HG03039 (cell line): ENCODE data around the gene RUFY4.
"Not testable (repeated sequence)": the region's sequence is repeated elsewhere in the genome, so short reads cannot be mapped to it uniquely, and the experiment has no call there.

Source experiments
- ATAC-seq: cut with Tn5 transposase; IDR thresholded peaks from one replicate; pipeline ENCODE4 v1.9.1; 2021; ENCODE audit warnings: mild to moderate bottlenecking, moderate library complexity; ENCODE audit not compliant: unreplicated experiment

The RUFY4 gene

DNA sequence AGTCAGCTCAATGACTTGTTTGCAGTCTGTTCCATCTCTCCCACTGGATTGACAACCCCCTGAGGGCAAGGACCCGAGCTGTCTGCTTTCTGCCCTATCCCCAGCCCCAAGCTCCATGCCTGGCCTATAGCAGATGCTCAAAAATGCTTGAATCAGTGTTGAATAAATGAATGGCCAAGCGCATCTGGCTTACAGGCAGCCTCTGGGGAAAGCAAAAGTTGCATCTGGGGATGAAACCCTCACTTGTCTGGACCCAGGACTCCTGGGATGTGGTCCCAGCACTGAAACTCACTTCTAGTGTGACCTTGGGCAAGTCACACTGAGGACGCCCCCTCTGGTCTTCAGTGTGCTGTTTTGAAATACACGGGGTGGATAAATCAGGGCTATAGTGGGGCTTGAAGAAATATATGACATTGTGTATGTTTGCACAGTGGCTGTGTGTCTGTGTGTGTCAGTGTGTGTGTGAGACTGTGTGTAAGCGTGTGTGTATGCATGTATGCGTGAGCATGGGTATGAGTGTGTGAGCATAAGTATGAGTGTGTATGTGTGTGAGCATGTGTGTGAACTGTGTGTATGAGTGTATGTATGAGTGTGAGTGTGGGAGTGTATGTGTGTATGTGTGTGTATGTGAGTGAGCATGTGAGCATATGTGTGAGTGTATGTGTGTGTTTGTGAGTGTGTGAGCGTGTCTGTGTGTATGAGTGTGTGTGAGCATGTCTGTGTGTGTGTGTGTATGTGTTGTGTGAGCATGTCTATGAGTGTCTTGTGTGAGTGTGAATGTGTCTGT, 38.5 kb upstream of the RUFY4 start:
- no peak for ATAC-seq

DNA sequence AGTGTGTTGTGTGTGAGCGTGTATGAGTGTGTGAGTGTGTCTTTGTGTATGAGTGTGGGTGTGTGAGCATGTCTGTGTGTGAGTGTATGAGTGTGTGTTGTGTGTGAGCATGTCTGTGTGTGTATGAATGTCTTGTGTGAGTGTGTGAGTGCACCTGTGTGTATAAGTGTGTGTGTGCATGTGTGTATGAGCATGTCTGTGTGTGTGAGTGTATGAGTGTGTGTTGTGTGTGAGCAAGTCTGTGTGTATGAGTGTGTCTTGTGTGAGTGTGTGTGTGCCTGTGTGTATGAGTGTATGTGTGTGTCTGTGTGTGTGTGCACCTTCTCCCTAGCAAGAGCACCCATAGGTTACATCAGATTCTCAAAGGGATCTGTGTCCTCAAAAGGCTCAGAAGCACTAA, 37.8 kb upstream of the RUFY4 start:
- no peak for ATAC-seq

DNA sequence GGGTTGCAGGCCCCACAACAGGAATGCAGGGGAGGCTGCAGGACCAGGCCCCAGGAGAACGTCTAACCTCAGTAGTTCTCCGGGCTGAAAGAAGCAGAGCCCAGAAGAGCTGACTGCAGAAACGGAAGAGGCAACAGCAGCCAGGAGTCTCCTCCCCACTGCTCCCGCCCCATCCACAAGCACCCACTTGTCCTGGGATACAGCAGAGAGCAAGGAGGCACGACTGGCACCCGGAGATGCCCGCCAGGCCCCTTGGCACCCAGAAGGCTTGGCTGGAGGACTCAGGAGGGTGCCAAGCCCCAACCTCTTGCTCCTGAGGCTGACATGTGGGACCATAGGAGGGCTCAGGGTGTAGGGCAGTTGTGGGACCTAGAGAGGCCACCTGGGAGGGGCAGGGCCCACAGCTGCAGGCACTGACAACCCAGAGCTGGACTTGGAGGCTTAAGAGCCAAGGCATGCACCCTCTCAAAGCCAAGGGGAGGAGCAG, 37.2 kb upstream of the RUFY4 start:
- ATAC-seq: no peak

DNA sequence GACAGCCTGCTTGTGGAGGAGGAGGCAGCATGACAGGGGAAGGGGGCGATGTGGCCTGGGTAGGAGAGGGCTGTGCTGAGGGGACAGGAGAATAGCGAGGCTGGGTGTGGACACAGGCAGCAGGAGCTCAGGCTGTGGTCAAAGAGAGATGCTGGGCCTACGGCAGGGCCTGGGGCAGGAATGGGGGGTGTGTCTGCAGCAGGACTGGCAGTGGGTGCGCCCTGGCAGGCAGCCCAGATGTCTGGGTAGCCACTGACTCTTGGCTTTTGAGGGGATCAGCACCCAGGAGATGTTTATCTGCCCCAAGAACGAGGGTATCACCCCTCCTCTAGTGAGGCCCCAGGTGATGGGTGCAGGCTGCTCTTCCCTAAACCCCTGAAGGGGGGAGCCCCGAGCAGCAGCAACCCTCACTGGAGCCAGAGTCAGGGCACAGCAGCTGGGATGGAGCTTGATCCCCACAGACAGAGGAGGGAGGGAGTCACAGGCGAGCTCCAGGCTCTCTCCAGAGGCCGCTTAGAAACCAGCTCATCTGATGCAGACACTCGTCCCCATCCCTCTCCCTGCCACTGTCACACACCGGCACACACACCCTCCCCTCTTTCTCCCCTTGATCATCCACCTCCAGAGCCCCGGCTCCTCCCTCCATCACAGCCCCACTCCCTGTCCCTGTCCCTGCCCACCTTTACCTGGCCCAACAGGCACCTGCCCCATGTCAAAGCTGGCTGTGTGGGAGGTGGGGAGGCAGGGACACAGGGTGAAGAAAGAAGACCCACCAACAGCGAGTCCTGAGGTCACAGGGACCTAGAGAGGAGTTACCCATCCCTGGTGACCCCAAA, 36.5 kb upstream of the RUFY4 start:
- no peak for ATAC-seq

DNA sequence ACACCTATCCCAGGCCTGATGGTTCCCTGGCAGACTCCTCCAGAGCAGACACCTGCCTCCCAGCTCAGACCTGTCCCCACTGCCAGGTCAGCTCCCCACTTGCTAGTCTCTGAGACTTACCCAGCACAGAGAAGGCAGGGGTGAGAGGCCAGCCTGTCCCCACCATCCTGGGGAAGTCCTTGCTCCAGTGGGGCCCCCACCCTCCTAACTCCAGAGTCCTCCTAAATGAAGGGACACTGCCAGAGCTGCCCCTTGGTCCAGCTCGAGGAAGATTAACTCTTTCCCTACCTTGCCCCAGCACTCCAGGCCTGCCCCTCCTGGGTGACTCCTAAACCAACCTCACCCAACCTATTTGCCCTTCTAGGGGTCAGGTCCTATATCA, 35.9 kb upstream of the RUFY4 start:
- no peak for ATAC-seq

DNA sequence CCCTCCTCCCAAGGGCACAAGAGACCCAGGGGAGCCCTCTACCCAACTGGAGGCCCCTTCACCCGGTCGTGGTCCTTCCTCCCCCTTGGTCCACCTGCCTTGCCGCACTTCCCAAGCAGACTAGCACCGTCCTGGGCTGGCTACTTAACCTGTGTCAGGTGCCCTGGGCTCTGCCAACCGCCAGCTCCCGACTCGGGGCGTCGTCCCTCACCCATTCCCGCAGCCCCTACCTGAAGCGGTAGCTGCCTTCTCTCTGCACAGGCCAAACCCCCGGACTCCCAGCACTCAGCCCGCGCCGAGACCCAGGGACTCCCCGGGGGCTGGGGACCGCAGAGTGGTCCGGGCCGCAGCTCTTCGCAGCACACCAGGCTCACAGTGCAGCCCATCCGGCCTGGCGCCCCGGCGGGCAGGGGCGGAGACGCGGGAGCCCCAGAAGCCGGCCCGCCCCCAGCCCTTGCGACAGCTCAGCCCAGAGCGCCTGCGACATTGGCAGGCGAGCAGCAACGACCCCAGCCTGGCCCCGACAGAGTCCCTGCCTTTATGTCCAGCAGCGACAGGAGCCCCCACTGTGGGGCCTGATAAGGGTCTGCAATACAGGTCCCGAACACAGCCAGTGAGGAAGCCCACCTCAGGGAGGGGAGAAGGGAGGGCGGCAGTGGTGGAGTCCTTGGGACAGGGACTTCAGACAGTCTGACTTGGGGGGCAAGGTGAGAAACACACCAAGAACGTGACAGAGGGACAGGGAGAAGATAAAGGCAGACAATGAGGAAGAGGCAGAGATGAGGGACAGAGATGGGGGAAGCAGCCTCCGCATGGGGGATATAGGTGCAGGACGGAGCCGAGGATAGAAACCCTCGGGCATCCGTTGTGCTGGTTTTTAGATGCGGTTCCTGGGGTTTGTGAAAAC, 35.2 kb upstream of the RUFY4 start:
- no peak for ATAC-seq

DNA sequence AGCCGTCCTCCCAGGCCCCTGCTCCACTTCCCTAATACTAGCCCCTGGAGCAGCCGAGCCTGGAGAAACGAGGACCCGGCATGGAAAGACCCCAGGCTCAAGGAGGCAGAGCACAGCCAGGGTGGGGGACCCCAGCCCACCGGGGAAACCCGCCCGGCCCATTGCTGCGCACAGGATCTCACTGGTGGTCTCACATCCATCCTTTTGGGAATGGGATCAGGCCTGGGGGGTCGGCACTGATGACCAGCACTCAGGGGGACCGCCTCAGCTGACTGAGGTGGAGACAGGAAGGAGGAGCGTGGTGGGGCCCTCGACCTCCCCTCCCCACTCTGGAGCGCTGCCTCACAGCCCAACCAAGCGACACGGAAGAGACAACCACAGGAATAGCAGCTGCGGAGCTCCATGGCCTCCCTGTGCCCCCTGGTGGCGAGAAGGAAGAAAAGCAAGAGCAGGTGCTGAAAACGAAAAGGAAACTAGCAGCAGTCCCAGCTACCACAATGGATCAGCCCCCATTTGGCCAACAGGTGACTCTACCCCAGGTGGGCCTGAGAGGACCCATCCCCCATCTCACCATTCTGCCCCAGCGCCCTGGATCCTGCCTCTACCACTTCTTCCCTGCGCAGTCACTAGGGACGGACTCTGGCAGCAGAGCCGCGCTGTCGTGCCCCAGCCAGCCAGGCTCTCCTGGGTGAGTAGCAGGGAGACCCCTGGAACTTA, 34.4 kb upstream of the RUFY4 start:
- peak; percentile 80 for ATAC-seq

DNA sequence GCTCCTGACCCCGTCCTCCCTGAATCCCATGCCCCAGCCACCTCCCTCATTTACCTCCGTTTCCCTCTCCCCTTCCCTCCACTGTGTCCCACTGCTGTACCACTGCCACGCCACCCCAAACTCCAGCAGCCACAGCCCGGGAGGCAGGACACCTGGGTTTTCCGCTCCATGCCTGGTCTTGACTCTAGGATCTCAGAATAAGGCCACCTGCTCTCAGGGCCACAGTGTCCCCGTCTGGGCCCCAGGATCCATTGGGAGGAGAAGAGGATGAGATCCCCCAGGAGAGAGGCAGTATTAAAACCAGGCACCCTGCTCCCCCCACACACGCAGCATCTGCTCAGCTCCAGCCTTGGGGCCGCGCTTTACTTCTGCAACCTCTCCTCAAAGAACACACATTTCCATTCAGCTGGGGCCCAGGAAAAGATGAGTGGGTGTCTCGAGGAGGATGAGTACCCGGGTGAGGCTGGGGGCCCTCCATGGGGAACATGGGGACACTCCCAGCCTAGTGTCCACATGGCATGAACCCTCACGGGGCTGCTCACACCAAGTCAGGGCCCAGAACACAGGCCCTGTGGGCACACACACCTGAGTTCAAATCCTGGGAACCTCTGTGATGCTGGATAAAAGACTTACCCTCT, 33.5 kb upstream of the RUFY4 start:
- ATAC-seq: no peak

DNA sequence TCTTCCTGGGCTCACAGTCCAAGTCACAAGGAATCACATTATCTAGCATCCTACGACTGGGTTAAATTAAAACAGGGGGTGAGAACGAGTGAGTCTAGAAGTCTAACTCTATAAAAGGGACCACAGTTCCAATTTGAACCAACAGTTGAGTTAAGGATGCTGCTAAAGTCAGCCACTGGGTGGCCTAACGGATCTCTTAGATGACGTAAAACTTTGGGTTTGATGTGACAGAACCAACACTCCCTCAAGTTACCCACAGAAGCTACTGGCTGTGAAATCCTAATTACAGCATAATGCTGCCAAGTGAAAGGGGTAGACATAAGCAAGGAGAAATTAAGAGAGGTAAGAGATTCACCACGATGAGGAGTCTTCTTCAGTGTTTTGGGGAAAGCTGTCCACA, 32.7 kb upstream of the RUFY4 start:
- no peak for ATAC-seq

DNA sequence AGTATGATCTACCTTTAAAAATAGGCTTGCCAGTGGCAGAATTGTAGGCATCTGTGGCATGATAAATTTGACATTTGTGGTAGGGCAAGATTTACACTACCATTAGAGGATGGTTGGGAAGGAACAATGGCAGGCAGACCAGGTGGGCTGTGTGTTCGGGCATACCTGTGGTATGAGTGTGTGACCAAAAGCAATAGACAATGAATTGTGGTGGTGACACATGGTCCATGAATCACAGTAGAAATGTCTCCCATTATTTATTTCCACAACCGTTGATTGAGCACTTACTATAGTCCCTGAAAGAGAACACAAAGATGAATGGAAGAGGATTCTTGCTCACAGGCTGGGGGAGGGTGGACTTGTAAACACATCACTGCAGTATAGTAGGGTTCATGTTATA, 29.9 kb upstream of the RUFY4 start:
- ATAC-seq: no peak

DNA sequence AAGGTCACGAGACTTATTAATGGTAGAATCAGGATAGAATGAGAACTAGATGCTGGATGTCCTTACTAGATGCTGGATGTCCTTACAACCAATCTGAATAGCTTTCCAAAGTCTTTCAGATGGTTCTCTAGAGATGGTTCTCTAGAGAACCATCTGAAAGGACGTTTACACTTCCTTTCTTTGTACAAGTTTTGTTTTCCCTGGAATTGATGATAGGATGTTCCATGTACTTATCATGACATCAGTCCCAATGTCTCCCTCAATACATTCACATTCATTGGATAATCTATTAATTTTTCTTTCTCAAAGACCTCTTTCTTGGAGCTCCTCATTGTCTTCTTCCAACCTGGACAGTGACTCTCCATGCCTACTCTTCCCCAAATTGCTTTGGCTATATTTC, 28.2 kb upstream of the RUFY4 start:
- no peak for ATAC-seq

DNA sequence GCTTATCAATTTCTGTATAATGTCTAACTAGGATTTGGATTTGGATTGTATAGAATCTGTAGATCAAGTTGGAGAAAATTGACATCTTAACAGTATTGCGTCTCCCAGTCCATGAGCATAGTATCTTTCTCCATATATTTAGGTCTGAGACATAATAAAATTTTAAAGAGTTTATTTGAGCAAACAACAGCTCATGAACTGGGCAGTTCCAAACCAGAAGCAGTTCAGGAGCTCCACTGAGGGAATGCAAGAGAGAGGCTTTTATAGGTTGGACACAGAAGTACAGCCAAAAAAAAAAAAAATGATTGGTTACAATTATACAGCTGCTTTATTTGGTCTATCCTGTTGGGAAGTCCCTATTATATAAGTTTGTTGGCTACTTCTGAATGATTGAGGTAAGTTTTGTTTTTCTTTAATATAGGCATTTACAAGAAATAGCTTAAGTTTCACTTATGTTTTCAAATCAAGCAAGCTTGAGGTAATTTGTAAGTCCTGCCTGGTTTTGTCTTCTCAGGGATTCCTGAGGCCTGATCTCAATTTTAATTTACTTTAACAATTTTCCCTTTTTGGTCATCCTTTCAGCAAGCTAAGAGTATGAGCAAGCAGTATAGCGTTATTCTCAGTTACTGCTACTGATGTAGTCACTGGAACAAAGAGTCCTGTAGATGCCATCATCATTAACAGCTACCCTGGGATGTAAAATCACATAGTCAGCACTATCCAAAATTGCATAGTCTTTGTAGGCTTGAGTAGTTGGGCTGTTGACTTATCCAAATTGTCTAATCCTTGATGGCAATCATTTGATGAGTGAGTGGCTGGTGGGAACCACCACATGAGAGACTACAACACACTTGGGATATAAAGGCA, 27.5 kb upstream of the RUFY4 start:
- ATAC-seq: no peak

DNA sequence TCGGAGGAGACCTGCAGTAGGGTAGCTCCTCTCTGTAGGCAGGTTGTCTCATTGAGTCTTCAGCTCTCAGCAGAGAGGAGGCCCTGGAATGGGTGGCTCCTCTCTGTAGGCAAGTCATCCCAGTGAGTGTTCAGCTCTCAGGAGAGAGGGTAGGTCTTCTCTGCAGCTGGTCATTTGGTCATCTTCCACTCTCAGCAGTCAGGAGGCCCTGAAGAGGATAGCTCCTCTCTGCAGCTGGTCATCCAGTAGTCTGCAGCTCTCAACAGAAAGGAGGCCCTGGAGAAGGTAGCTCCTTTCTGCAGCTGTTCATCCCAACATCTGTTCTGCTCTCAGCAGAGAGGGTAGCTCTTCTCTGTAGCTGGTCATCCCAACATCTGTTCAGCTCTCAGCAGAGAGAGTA, 26.0 kb upstream of the RUFY4 start:
- no peak for ATAC-seq

DNA sequence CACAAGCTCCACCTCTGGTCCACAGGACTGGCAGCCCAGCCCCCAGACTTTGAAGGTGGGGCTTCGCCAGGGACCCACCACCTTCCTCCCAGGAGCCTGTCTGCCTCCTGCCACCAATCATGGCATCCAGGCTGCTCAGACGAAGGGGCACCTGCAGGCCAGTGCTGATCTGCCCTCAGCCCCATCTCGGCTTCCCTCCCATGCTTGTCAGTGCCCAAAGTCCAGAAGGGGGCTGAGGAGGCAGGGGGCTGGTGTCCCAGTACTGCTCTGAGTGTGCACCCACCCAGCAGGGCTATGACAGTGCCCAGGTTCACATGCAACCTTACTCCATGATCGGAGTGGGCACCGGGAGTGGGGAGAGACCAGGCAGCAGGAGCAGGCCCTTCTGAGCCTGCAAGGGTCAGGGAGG, 25.3 kb upstream of the RUFY4 start:
- no peak for ATAC-seq

DNA sequence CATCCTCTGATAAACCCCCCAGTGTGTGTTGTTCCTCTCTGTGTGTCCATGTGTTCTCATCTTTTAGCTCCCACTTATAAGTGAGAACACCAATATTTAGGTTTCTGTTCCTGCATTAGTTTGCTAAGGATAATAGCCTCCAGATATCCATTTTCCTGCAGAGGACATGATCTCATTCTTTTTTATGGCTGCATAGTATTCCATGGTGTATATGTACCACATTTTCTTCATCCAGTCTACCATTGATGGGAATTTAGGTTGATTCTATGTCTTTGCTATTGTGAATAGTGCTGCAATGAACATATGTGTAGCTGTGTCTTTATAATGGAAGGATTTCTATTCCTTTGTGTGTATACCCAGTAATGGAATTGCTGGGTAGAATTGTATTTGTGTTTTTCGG, 24.5 kb upstream of the RUFY4 start:
- ATAC-seq: not testable (repeated sequence)

DNA sequence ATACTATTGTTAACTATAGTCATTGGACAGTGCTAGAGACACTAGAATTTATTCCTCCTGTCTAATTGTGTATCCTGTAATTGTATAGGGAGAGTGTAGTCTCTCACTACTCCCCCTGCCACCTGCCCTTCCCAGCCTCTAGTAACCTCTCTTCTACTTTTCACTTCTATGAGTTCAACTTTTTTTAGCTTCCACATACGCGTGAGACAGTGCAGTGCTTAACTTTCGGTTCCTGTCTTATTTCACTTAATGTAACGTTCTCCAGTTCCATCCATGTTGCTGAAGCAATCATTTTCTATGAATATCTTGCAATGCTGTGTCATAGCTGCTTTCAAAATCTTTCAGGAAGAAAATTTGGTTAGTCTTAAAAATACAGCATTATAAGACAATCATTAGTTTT, 22.8 kb upstream of the RUFY4 start:
- ATAC-seq: peak; percentile 65

DNA sequence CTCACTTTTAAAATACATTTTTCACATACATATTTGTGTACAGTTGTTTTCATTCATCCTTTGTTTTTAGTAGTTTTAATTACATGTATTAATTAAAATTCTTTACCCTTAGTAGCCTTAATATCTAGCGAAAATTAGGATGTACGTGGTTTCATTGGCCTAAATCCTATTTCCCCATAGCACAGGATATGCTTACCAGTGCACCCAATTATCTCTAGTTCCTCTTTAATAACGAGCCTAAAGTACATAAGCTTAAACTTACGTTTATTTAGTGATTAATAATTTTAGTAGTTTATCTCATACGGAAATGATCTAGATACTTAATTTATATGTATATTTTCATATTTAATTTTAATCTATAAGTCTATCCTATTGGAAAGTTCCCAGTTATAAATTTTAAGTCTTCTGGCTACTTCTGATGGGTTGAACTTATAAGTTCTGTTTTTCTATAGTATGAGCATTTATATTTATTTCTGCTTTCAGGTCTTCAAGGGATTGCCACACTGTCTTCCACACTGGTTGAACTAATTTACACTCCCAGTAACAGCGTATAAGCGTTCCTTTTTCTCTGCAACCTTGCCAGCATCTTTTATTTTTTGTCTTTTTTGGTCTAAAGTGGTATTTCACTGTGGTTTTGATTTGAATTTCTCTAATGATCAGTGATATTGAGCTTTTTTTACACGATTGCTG, 21.4 kb upstream of the RUFY4 start:
- no peak for ATAC-seq

DNA sequence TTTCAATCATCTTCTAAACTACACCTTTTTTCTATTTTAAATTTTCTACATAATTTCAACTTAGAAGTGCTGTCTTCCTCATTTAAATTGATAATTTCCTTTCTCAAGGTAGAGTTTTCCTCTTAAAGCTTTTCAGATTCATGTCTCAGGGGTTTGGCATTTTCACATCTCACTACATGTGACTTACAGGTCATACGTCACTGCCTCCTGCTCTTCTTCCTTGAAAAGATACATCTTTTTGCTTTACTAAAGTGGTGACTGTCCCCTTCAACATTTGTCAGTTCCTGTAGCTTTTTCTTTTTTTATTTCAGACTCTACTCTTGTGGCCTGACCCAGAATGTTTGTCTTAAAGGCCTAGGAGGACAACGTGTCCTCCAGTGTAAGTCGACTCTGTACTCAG, 17.1 kb upstream of the RUFY4 start:
- ATAC-seq: no peak

DNA sequence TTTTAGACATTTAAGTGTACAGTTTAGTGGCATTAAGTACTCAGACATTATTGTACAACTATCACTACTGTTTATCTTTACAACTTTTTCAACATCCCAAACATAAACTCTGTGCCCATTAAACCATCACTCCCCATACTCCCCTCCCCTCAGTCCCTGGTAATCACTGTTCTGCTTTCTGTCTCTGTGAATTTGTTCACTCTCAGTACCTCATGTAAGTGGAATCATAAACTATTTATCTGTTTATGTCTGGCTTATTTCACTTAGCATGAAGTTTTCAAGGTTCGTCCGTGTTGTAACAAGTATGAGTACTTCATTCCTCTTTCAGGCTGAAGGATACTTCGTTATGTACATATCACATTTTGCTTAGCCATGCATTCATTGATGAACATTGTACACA, 9.8 kb upstream of the RUFY4 start:
- ATAC-seq: no peak
